ENCODE results near the gene PDIA2. TPM values are rescaled to one million over a fixed set of nuclear protein-coding genes. Genes with fewer than 3 reads are reported as not detected.

The PDIA2 gene
- total RNA-seq, 1 donor = not detected

GRCh38 chr16:336269-336668 lies 53.3 kb downstream of the PDIA2 start:
- no peak overlapping the region for H3K4me3 ChIP-seq (ENCODE audit: low read length)
- H3K9me3 ChIP-seq (ENCODE audit: low read depth, low read length) = no peaks in the 10 kb centered on the region
- H3K4me1 ChIP-seq (ENCODE audit: insufficient read depth, low read length) = peaks cover 83% of the 10 kb centered on the region
- no peaks in the 10 kb centered on the region for H3K27me3 ChIP-seq (ENCODE audit: insufficient read depth, low read length)

Other genes starting within 250 kb of the PDIA2 start
- 2.0 TPM for gene POLR3K, start 229.6 kb upstream of the PDIA2 start, total RNA-seq
- 6.7 TPM for gene SNRNP25, start 229.3 kb upstream of the PDIA2 start, total RNA-seq
- 0.21 TPM for gene RHBDF1, start 210.5 kb upstream of the PDIA2 start, total RNA-seq
- gene MPG, start 204.9 kb upstream of the PDIA2 start, total RNA-seq = 26.2 TPM
- gene NPRL3, start 144.5 kb upstream of the PDIA2 start, total RNA-seq = 5.5 TPM
- gene HBZ, start 130.5 kb upstream of the PDIA2 start, total RNA-seq = not detected
- gene HBM, start 117.2 kb upstream of the PDIA2 start, total RNA-seq = not detected
- gene HBA2, start 110.3 kb upstream of the PDIA2 start, total RNA-seq = 22.1 TPM
- gene HBA1, start 106.5 kb upstream of the PDIA2 start, total RNA-seq = 28.3 TPM
- gene HBQ1, start 102.7 kb upstream of the PDIA2 start, total RNA-seq = not detected
- 101 TPM for gene LUC7L, start 53.7 kb upstream of the PDIA2 start, total RNA-seq
- 22.1 TPM for gene FAM234A, start 48.3 kb upstream of the PDIA2 start, total RNA-seq
- gene RGS11, start 7.2 kb upstream of the PDIA2 start, total RNA-seq = not detected
- not detected for gene ARHGDIG, start 2.6 kb upstream of the PDIA2 start, total RNA-seq
- gene AXIN1, start 69.6 kb downstream of the PDIA2 start, total RNA-seq = 35.8 TPM
- gene MRPL28, start 87.4 kb downstream of the PDIA2 start, total RNA-seq = 19.9 TPM
- gene PGAP6, start 98.8 kb downstream of the PDIA2 start, total RNA-seq = 24.8 TPM
- gene NME4, start 114.0 kb downstream of the PDIA2 start, total RNA-seq = 15.0 TPM
- 2.9 TPM for gene DECR2, start 118.7 kb downstream of the PDIA2 start, total RNA-seq
- gene RAB11FIP3, start 142.5 kb downstream of the PDIA2 start, total RNA-seq = 6.5 TPM
- 31.2 TPM for gene CAPN15, start 244.5 kb downstream of the PDIA2 start, total RNA-seq

All from mononuclear cell (primary cell).